Liver (tissue), 9 donors: ENCODE measurements around the gene TBX21. TPM values are rescaled to one million over a fixed set of nuclear protein-coding genes. Genes with fewer than 3 reads are reported as not detected.

ENCODE experiments used
- DNase-seq: peaks from one replicate; pipeline ENCODE4 v3.0.0-alpha.2; 2017; ENCODE audit warnings: low spot score
- H3K27ac ChIP-seq, 2 donors: one replicate each; pipeline ENCODE4 v1.7.0; 2013; ENCODE audit warnings: inconsistent platforms in 2 of 2, low read length in 2 of 2, control low read depth in 1 of 2, low read depth in 1 of 2, mild to moderate bottlenecking in 1 of 2
- H3K27me3 ChIP-seq, 4 donors: one replicate each; pipeline versions ENCODE4 v1.6.1 to v1.7.0; 2013; ENCODE audit warnings: low read length in 3 of 4, inconsistent platforms in 1 of 4, mild to moderate bottlenecking in 1 of 4, moderate library complexity in 1 of 4; ENCODE audit not compliant: control insufficient read depth in 4 of 4, insufficient read depth in 4 of 4
- H3K36me3 ChIP-seq, 4 donors: one replicate each; pipeline versions ENCODE4 v1.6.1 to v1.7.0; 2013; ENCODE audit warnings: low read length in 3 of 4, mild to moderate bottlenecking in 3 of 4, low read depth in 1 of 4, moderate library complexity in 1 of 4; ENCODE audit not compliant: control insufficient read depth in 4 of 4, insufficient read depth in 3 of 4
- H3K4me1 ChIP-seq, 4 donors: one replicate each; pipeline versions ENCODE4 v1.6.1 to v1.7.0; 2013; ENCODE audit warnings: low read length in 3 of 4, mild to moderate bottlenecking in 3 of 4, moderate library complexity in 1 of 4; ENCODE audit not compliant: control insufficient read depth in 4 of 4, insufficient read depth in 4 of 4
- H3K4me3 ChIP-seq, 3 donors: one replicate each; pipeline versions ENCODE4 v1.6.1 to v1.7.0; 2013; ENCODE audit warnings: low read length in 3 of 3, control low read depth in 1 of 3, low read depth in 1 of 3, mild to moderate bottlenecking in 1 of 3
- H3K9ac ChIP-seq, 2 donors: one replicate each; pipeline ENCODE4 v1.7.0; 2013; ENCODE audit warnings: low read length in 2 of 2, mild to moderate bottlenecking in 2 of 2, moderate library complexity in 2 of 2, control low read depth in 1 of 2, low read depth in 1 of 2
- H3K9me3 ChIP-seq, 4 donors: one replicate each; pipeline versions ENCODE4 v1.6.1 to v1.7.0; 2013; ENCODE audit warnings: low read length in 3 of 4; ENCODE audit not compliant: control insufficient read depth in 4 of 4
- EGR1 ChIP-seq, 2 donors: IDR thresholded peaks; 2 replicates each; pipeline ENCODE4 v1.6.1; 2016 to 2018; ENCODE audit warnings: antibody characterized with exemption in 2 of 2, low read depth in 2 of 2
- FOXA1 ChIP-seq: IDR thresholded peaks from 2 replicates; pipeline ENCODE4 v1.6.1; 2016; ENCODE audit warnings: antibody characterized with exemption
- FOXA2 ChIP-seq: IDR thresholded peaks from 2 replicates; pipeline ENCODE4 v1.6.1; 2016; ENCODE audit warnings: antibody characterized with exemption
- GABPA ChIP-seq, 2 donors: IDR thresholded peaks in 1 of 2; conservative IDR thresholded peaks in 1 of 2; 2 replicates each; pipeline ENCODE4 v1.6.1; 2016; ENCODE audit warnings: antibody characterized with exemption in 2 of 2, mild to moderate bottlenecking in 1 of 2, moderate library complexity in 1 of 2
- HNF4A ChIP-seq, 2 donors: conservative IDR thresholded peaks; 2 replicates each; pipeline ENCODE4 v1.6.1; 2016; ENCODE audit warnings: antibody characterized with exemption in 2 of 2, mild to moderate bottlenecking in 2 of 2
- HNF4G ChIP-seq: IDR thresholded peaks from 2 replicates; pipeline ENCODE4 v1.6.1; 2016; ENCODE audit warnings: antibody characterized with exemption
- JUND ChIP-seq, 2 donors: IDR thresholded peaks; 2 replicates each; pipeline ENCODE4 v1.6.1; 2016; ENCODE audit warnings: antibody characterized with exemption in 2 of 2
- MAX ChIP-seq: IDR thresholded peaks from 2 replicates; pipeline ENCODE4 v1.6.1; 2016; ENCODE audit warnings: antibody characterized with exemption
- NR2F2 ChIP-seq: IDR thresholded peaks from 2 replicates; pipeline ENCODE4 v1.6.1; 2016; ENCODE audit warnings: antibody characterized with exemption
- RAD21 ChIP-seq, 2 donors: IDR thresholded peaks; 2 replicates each; pipeline ENCODE4 v1.6.1; 2016; ENCODE audit warnings: antibody characterized with exemption in 2 of 2, mild to moderate bottlenecking in 2 of 2
- REST ChIP-seq: IDR thresholded peaks from 2 replicates; pipeline ENCODE4 v1.6.1; 2016; ENCODE audit warnings: antibody characterized with exemption, mild to moderate bottlenecking
- RXRA ChIP-seq, 2 donors: IDR thresholded peaks; 2 replicates each; pipeline ENCODE4 v1.6.1; 2017 to 2018; ENCODE audit warnings: antibody characterized with exemption in 2 of 2, mild to moderate bottlenecking in 1 of 2
- TAF1 ChIP-seq: conservative IDR thresholded peaks from 2 replicates; pipeline ENCODE4 v1.6.1; 2016; ENCODE audit warnings: antibody characterized with exemption, mild to moderate bottlenecking
- YY1 ChIP-seq: IDR thresholded peaks from 2 replicates; pipeline ENCODE4 v1.6.1; 2016; ENCODE audit warnings: antibody characterized with exemption, mild to moderate bottlenecking
- WGBS: extraction: QIAGEN DNeasy Blood & Tissue Kit; methylation state at CpG from one replicate; pipeline ENCODE4 v1.1.7; 2013; 5-methylcytosine and 5-hydroxymethylcytosine counted together
- polyA plus RNA-seq, 2 donors: library from polyadenylated mRNA; stranded (reverse) in 1 of 2; unstranded in 1 of 2; fragments of 200-250 nt in 1 of 2; fragments of >200 nt in 1 of 2; fragmentation: Nextera tagmentation in 1 of 2; extraction: Ambion mirVana in 1 of 2; gene quantifications; one replicate each; pipeline versions ENCODE4 v1.2.1 to v1.2.3, GENCODE V29; 2013 to 2015
- total RNA-seq, 2 donors: library from RNA; depleted of rRNA; stranded (reverse); fragments of >200 nt; gene quantifications; one replicate each; pipeline ENCODE4 v1.2.3, GENCODE V29; 2014
- TF ChIP-seq, protein P1 (sequence below): fragments of 150-350 bp; IDR thresholded peaks from 2 replicates; pipeline ENCODE4 v1.5.1; 2017; ENCODE audit warnings: improper control_type of control experiment, low read depth, low read length; ENCODE audit not compliant: missing input control
- TF ChIP-seq, protein P2 (sequence below): IDR thresholded peaks from 2 replicates; pipeline ENCODE4 v1.6.1; 2016; ENCODE audit warnings: antibody characterized with exemption
- donor health status: healthy.
- donor health status: healthy.
- donor health status: healthy.
- donor health status: healthy.
- donor health status: healthy.

TBX21 gene
- total and polyA plus RNA-seq, 4 donors, result 0.19 to 0.59 (median 0.25) TPM; not detected in 1

GRCh38 chr17:47776330-47777197, 43.5 kb downstream of the TBX21 start:
- H3K27ac ChIP-seq, result no peak overlapping the region
- H3K9ac ChIP-seq, result no peak overlapping the region
- TF ChIP-seq FOXA2, result no peak
- no peak for TF ChIP-seq MAX
- no peak for TF ChIP-seq HNF4A (conservative IDR thresholded peaks at IDR 0.05)
- TF ChIP-seq RAD21 (IDR thresholded peaks at IDR 0.05), result peak; percentile 69 to 78
- TF ChIP-seq EGR1 (IDR thresholded peaks at IDR 0.05; ENCODE audit: low read depth in 2 of 2), result no peak
- TF ChIP-seq, protein P1, sequence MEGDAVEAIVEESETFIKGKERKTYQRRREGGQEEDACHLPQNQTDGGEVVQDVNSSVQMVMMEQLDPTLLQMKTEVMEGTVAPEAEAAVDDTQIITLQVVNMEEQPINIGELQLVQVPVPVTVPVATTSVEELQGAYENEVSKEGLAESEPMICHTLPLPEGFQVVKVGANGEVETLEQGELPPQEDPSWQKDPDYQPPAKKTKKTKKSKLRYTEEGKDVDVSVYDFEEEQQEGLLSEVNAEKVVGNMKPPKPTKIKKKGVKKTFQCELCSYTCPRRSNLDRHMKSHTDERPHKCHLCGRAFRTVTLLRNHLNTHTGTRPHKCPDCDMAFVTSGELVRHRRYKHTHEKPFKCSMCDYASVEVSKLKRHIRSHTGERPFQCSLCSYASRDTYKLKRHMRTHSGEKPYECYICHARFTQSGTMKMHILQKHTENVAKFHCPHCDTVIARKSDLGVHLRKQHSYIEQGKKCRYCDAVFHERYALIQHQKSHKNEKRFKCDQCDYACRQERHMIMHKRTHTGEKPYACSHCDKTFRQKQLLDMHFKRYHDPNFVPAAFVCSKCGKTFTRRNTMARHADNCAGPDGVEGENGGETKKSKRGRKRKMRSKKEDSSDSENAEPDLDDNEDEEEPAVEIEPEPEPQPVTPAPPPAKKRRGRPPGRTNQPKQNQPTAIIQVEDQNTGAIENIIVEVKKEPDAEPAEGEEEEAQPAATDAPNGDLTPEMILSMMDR, result peak; percentile 68
- no peak for TF ChIP-seq JUND (IDR thresholded peaks at IDR 0.05)
- TF ChIP-seq FOXA1, result no peak
- no peak for TF ChIP-seq NR2F2
- TF ChIP-seq, protein P2, sequence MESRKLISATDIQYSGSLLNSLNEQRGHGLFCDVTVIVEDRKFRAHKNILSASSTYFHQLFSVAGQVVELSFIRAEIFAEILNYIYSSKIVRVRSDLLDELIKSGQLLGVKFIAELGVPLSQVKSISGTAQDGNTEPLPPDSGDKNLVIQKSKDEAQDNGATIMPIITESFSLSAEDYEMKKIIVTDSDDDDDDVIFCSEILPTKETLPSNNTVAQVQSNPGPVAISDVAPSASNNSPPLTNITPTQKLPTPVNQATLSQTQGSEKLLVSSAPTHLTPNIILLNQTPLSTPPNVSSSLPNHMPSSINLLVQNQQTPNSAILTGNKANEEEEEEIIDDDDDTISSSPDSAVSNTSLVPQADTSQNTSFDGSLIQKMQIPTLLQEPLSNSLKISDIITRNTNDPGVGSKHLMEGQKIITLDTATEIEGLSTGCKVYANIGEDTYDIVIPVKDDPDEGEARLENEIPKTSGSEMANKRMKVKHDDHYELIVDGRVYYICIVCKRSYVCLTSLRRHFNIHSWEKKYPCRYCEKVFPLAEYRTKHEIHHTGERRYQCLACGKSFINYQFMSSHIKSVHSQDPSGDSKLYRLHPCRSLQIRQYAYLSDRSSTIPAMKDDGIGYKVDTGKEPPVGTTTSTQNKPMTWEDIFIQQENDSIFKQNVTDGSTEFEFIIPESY, result no peak
- no peak for TF ChIP-seq REST
- TF ChIP-seq GABPA (IDR thresholded peaks at IDR 0.05 in 1 of 2, conservative IDR thresholded peaks at IDR 0.05 in 1 of 2), result no peak
- no peak for TF ChIP-seq HNF4G
- TF ChIP-seq TAF1, result no peak
- TF ChIP-seq YY1, result no peak
- TF ChIP-seq RXRA (IDR thresholded peaks at IDR 0.05), result no peak
- H3K9me3 ChIP-seq, result no peaks in the 10 kb centered on the region
- H3K4me3 ChIP-seq, result no peak overlapping the region
- H3K4me1 ChIP-seq, result no peaks in the 10 kb centered on the region
- WGBS, result 41% methylated on average over 14 of the region's 14 CpGs
- no peaks in the 10 kb centered on the region for H3K36me3 ChIP-seq
- no peak for DNase-seq
- H3K27me3 ChIP-seq, result peaks cover 0 to 8% (median 7%) of the 10 kb centered on the region in 4 donors
